NCI-H2081 treated with DMSO at 0.1 percent for 48 hours (cell line): ENCODE results near the gene SERPINB6.
"Not testable (repeated sequence)": the region's sequence is repeated elsewhere in the genome, so short reads cannot be mapped to it uniquely, and the experiment has no call there.

Experiments
- DNase-seq: peaks from one replicate; lab custom pipeline; 2025; lab: John Stamatoyannopoulos, UW

The SERPINB6 gene

GRCh38 chr6:2958776-2959175 is 12.6 kb downstream of the SERPINB6 start:
- no peak for DNase-seq

- DNase-seq = no peak
Observed at GRCh38 chr6:2958331-2958711, 13.0 kb downstream of the SERPINB6 start.

- no peak for DNase-seq
Observed at GRCh38 chr6:2957696-2958330, 13.6 kb downstream of the SERPINB6 start.

- no peak for DNase-seq
Observed at GRCh38 chr6:2956930-2957685, 14.3 kb downstream of the SERPINB6 start.

- DNase-seq = no peak
Observed at GRCh38 chr6:2953098-2953497, 18.3 kb downstream of the SERPINB6 start.

GRCh38 chr6:2952557-2953095 is 18.7 kb downstream of the SERPINB6 start:
- no peak for DNase-seq

GRCh38 chr6:2951728-2952127 is 19.6 kb downstream of the SERPINB6 start:
- DNase-seq = no peak

GRCh38 chr6:2950713-2951112 is 20.7 kb downstream of the SERPINB6 start:
- no peak for DNase-seq

GRCh38 chr6:2949536-2950083 is 21.8 kb downstream of the SERPINB6 start:
- DNase-seq = no peak

- no peak for DNase-seq
Observed at GRCh38 chr6:2949121-2949520, 22.2 kb downstream of the SERPINB6 start.

GRCh38 chr6:2948228-2949025 is 22.9 kb downstream of the SERPINB6 start:
- DNase-seq = no peak

GRCh38 chr6:2947445-2947844 is 23.9 kb downstream of the SERPINB6 start:
- no peak for DNase-seq

- DNase-seq = no peak
Observed at GRCh38 chr6:2945153-2945452, 26.3 kb downstream of the SERPINB6 start.

GRCh38 chr6:2944405-2945152 is 26.8 kb downstream of the SERPINB6 start:
- DNase-seq = no peak

- DNase-seq = no peak
Observed at GRCh38 chr6:2943564-2943955, 27.8 kb downstream of the SERPINB6 start.

GRCh38 chr6:2942914-2943563 is 28.3 kb downstream of the SERPINB6 start:
- no peak for DNase-seq

GRCh38 chr6:2942116-2942515 is 29.3 kb downstream of the SERPINB6 start:
- DNase-seq = not testable (repeated sequence)

- DNase-seq = no peak
Observed at GRCh38 chr6:2940851-2941250, 30.5 kb downstream of the SERPINB6 start.

- DNase-seq = no peak
Observed at GRCh38 chr6:2940010-2940850, 31.1 kb downstream of the SERPINB6 start.

GRCh38 chr6:2939315-2940009 is 31.9 kb downstream of the SERPINB6 start:
- DNase-seq = no peak
